ENCODE data around the gene NEK6. TPM values are rescaled to one million over a fixed set of nuclear protein-coding genes. Genes with fewer than 3 reads are reported as not detected.

The NEK6 gene
- total RNA-seq, 1 donor from 2014 or later, result 23.5 TPM

GRCh38 chr9:124293718-124294506, 36.2 kb downstream of the NEK6 start:
- no peak for TF ChIP-seq CTCF (conservative IDR thresholded peaks at IDR 0.05; ENCODE audit: low read depth, low read length)

GRCh38 chr9:124295159-124295794, 37.5 kb downstream of the NEK6 start:
- DNase-seq (ENCODE audit: low read depth), result no peak
- no peak for TF ChIP-seq CTCF (conservative IDR thresholded peaks at IDR 0.05; ENCODE audit: low read depth, low read length)
- no peak overlapping the region for H3K4me3 ChIP-seq (ENCODE audit: low read depth, low read length)

More at GRCh38 chr9:124293718-124294506, 36.2 kb downstream of the NEK6 start:
- DNase-seq (ENCODE audit: low read depth), result no peak
- no peak overlapping the region for H3K4me3 ChIP-seq (ENCODE audit: low read depth, low read length)

- no peak overlapping the region for H3K4me3 ChIP-seq (ENCODE audit: low read depth, low read length)
- DNase-seq (ENCODE audit: low read depth), result no peak
- no peak for TF ChIP-seq CTCF (conservative IDR thresholded peaks at IDR 0.05; ENCODE audit: low read depth, low read length)
These were observed 38.3 kb downstream of the NEK6 start for GRCh38 chr9:124296094-124296493.

GRCh38 chr9:124296796-124297550, 39.2 kb downstream of the NEK6 start:
- TF ChIP-seq CTCF (conservative IDR thresholded peaks at IDR 0.05; ENCODE audit: low read depth, low read length), result no peak
- H3K4me3 ChIP-seq (ENCODE audit: low read depth, low read length), result no peak overlapping the region
- DNase-seq (ENCODE audit: low read depth), result no peak

GRCh38 chr9:124297551-124297901, 39.8 kb downstream of the NEK6 start:
- TF ChIP-seq CTCF (conservative IDR thresholded peaks at IDR 0.05; ENCODE audit: low read depth, low read length), result no peak
- peak; percentile 80 for DNase-seq (ENCODE audit: low read depth)
- H3K4me3 ChIP-seq (ENCODE audit: low read depth, low read length), result no peak overlapping the region

- no peak overlapping the region for H3K4me3 ChIP-seq (ENCODE audit: low read depth, low read length)
- no peak for DNase-seq (ENCODE audit: low read depth)
- TF ChIP-seq CTCF (conservative IDR thresholded peaks at IDR 0.05; ENCODE audit: low read depth, low read length), result no peak
These were observed 40.3 kb downstream of the NEK6 start for GRCh38 chr9:124297915-124298645.

Data from epithelial cell of proximal tubule (primary cell).